EL (cell line): ENCODE measurements around the gene ZDHHC7.
A peak's percentile ranks its signal among the peaks of the same experiment; 100 is the strongest.

Source experiments
- DNase-seq: peaks from one replicate; pipeline ENCODE4 v3.0.0-alpha.2; 2016

The ZDHHC7 gene

DNA sequence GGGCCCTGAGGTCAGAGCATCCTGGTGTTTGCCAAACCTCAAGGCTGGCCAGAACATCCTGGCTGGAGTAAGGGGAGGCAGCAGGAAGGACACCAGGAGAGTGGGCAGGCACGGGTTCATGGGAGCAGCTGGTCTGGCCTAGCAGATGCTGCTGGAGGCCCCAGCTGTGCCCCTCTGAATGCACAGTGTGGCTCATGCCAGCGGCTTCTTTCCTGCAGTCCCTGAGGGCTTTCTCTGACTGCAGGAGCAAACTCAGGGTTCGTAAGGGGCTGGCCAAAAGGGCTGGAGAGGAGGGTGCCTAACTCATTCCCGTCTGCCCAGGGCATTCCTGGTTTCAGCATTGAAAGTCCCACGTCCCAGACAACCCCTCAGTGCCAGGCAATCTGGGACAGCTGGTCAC lies 78.7 kb downstream of the ZDHHC7 start:
- no peak for DNase-seq

DNA sequence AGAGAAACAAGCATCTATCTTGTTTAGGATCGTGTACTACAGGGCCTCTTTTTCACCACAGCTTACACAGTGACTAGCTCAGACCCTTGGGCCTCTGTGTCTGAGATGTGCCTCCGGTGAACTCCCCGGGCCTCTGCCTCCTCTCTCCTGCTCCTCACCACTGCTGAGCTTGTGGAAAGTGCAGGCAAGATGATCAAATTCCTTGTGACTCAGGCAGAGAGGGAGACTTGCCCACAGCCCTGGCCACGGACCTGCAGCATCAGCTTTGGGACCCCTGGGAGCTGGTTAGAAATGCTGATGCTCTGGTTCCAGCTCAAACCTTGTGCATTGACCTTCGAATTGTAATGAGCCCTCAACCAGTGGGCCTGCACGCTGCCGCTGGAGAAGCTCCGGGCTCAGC lies 79.8 kb downstream of the ZDHHC7 start:
- no peak for DNase-seq

- DNase-seq, result no peak
Observed at GRCh38 chr16:84931107-84931494, 80.2 kb downstream of the ZDHHC7 start.

DNA sequence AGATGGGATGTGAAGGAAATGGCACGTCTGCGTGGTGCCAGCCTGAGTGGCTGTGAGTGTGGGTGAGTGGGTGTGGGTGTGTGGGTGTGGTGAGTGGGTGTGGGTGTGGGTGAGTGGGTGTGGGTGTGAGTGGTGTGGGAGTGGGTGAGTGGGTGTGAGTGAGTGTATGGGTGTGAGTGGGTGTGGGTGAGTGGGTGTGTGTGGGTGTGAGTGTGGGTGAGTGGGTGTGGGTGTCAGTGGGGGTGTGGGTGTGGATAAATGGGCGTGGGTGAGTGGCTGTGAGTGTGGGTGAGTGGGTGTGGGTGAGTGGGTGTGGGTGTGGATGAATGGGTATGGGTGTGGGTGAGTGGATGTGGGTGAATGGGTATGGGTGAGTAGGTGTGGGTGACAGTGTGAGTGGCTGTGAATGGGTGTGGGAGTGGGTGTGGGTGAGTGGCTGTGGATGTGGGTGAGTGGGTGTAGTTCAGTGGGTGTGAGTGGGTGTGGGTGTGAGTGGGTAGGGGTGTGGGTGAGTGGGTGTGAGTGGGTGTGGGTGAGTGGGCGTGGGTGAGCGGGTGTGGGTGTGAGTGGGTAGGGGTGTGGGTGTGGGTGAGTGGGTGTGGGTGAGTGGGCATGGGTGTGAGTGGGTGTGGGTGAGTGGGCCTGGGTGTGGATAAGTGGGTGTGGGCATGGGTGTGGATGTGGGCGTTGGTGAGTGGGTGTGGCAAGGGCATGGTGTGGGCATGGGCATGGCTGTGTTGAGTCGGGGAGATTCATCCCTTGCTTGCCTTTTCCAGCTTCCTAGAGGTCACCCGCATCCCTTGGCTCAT lies 80.8 kb downstream of the ZDHHC7 start:
- no peak for DNase-seq

GRCh38 chr16:84929421-84930297 lies 81.7 kb downstream of the ZDHHC7 start:
- DNase-seq, result no peak

DNA sequence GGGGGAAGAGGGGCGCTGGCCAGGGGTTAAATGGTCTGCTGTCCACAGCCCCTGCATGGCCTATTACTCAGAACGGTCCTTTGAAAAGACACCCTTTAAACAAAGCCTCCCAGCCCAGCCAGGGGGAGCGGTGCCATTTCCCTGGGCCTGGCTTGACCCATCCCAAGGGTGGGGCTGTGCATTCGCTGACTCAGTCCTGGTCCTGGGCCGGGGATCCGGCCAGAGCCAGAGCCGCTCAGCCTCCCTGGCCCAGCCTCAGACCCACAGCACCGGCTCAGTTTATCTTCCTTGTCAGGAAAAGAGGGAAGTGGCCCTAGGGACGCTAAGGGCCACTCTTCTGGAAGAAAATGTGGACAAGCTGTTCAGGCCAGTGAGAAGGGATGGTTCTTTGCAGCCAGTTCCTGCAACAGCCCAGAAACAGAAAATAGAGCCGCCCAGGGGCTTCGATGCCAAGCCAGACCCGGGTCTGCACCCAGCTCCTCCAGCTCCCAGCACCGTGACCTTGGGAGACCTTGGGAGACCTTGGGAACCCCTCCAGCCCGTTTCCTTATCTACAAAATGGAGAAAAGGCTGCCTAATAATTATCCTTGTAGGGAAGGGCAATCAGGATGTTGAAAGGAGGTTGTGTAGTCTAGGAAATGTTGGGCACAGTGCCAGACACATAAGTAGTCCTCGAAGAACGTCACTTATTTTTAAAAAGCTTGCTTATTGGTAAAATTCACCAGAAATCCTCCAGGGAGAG lies 82.5 kb downstream of the ZDHHC7 start:
- DNase-seq, result peak; percentile 40

DNA sequence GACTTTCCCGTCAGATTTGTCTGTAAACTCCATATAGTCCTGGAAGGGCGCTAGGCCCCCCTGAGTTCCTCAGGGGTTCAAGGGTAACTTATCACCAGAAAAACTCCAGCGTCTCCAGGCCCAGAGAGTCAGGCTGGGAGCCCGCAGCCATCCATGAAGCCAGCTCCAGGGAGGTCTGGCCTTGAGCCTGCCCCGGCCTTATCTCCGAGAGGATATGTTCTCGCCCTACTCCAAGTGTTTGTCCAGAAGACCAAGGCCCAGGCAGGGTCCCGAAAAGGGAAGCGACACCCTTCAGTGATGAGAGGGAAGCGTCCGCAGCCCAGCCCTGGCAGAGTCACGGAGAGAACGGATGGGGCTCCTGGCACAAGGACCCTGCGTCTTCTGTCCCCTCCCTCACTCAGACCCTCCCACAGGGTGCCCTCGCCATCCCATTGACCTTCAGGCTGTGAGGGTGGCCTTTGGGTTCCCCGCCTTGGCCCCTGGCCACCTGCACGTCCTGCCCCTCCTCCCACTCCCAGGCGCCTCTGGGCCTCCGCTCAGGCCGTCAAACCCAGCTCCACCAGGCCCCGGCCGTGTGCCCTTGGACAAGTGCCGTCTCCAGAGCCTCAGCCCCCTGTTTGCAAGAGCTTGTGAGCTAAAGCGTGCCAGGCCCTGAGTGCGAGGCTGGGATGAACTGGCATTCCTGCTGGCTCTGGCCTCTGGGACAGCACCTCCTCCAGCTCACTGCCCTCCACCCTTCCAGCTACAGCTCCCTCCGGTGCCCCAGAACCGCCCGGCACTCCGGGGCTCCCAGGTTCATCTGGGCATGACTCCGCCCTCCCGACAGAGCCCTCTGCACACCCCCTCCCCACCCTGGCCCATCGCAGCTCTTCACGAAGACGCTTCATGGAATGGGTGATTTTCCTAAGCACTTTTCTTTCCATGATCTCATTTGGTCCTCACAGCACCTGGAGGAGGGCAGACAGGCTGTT lies 83.4 kb downstream of the ZDHHC7 start:
- DNase-seq, result no peak

DNA sequence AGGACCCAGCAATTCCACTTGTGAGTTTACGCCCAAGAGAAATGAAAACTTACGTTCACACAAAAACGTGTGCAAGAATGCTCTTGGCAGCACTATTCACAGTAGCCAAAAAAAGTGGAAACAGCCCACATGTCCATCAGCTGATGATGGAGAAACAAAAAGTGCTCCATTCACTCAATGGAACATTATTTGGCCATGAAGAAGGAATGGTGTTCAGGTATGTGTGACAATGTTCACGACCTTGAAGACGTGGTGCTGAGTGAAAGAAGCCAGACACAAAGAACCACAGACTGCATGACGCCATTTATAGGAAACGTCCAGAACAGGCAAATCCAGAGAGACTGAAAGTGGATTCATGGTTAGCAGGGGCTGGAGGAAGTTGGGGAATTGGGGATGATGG lies 84.9 kb downstream of the ZDHHC7 start:
- no peak for DNase-seq

DNA sequence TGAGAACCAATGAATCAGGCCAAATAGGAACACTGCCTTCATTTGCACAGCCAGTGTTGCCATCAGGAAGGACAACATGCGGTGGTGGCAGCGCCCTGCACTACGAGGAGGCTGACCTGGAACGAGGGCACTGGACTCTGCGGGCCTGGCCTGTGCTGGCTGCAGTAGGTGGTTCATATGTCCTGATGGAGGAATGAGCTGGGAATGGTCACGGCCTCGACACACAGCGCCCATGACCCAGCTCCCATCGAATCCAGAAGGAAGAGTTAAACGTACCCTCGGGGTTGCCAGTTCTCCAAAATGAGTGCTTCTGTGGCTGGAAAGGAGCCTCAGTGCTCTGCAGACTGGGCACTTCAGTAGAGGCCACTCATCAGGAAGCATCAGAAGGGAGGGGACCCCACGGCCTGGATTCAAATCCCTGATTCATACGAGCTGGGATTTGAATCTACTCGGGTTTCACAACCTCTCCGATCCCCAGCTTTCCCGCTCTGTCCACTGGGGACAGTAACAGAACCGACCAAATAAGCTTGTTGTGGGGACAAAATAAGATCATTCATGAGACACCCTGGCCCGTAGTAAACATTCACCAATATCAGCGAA lies 85.5 kb downstream of the ZDHHC7 start:
- no peak for DNase-seq

DNA sequence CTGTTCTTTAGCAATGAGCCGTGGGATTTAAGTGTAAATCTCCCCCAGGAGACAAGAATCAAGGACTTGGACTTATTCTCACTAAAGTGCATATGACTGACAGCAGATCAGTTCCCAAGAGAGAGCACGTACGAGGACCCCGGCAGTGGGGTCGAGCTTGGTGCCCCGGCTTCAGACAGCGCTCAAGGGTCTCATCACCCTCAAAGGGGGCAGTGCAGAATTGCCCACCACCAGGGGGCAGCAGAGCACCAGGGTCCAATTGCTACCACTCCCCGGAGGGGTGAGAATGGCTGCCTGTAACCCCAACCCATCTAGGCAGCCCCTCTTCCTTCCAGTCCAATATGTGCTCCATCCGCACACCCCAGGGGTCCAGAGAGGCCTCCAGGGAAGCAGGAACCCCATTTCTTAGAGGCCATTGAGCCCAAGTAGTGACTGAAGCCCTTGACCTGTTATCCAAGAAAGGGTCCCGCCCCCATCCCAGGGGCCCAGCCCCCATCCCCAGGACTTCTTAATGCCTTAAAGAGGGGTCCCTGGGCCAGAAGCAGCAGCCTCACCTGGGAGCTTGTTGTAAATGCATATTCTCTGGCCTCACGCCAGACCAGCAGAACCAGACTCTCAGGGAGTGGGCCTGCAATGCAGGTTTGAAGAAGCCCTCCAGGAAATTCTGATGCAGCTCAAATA lies 86.1 kb downstream of the ZDHHC7 start:
- peak; percentile 45 for DNase-seq

- no peak for DNase-seq
Observed at GRCh38 chr16:84924331-84925091, 86.8 kb downstream of the ZDHHC7 start.
